Left ventricle myocardium inferior (tissue), 1 donor: ENCODE data around the gene SHH. TPM values are rescaled to one million over a fixed set of nuclear protein-coding genes. Genes with fewer than 3 reads are reported as not detected.

Experiments
- DNase-seq: peaks from one replicate; pipeline ENCODE4 v3.0.0-alpha.2; 2020
- H3K27ac ChIP-seq: fragments of 200-600 bp; replicated peaks from 2 replicates; pipeline ENCODE4 v1.8.0; 2021
- H3K27me3 ChIP-seq: fragments of 200-600 bp; 2 replicates; pipeline ENCODE4 v1.8.0; 2021; ENCODE audit warnings: low read depth
- H3K36me3 ChIP-seq: fragments of 200-600 bp; 2 replicates; pipeline ENCODE4 v1.8.0; 2021
- H3K4me1 ChIP-seq: fragments of 200-600 bp; 2 replicates; pipeline ENCODE4 v1.8.0; 2021
- H3K4me3 ChIP-seq: fragments of 200-600 bp; 2 replicates; pipeline ENCODE4 v1.8.0; 2021; ENCODE audit warnings: mild to moderate bottlenecking, moderate library complexity
- H3K9me3 ChIP-seq: fragments of 200-600 bp; replicated peaks from 2 replicates; pipeline ENCODE4 v1.8.0; 2021
- CTCF ChIP-seq: fragments of 200-600 bp; IDR thresholded peaks from 2 replicates; pipeline ENCODE4 v1.8.0; 2021; ENCODE audit warnings: antibody characterized with exemption, mild to moderate bottlenecking, borderline replicate concordance
- intact Hi-C: fragments of 100-400 bp; cut with micrococcal nuclease; formaldehyde crosslinking; loops from one replicate; pipeline ENCODE4 v1.11.0; 2022
- total RNA-seq: library from RNA; stranded (reverse); fragmentation: NEBNext Ultra II Directional; extraction: Animal tissue kit (Norgen Biotek cat#: 25700); gene quantifications from one replicate; pipeline ENCODE4 v1.2.1, GENCODE V29; 2021
- donor health status: DM: no; HTN: yes; CAD: no; lungs with severe emphysema.

SHH gene
- total RNA-seq, 1 donor from 2014 or later = not detected

GRCh38 chr7:155835446-155836215 is 23.4 kb upstream of the SHH start:
- no peak overlapping the region for H3K27ac ChIP-seq
- no peak overlapping the region for H3K4me3 ChIP-seq
- peaks cover 99% of the 10 kb centered on the region for H3K27me3 ChIP-seq
- no peak for TF ChIP-seq CTCF
- H3K9me3 ChIP-seq = no peaks in the 10 kb centered on the region
- H3K36me3 ChIP-seq = no peaks in the 10 kb centered on the region
- no peak for DNase-seq
- intact Hi-C loops = no loop called here
- H3K4me1 ChIP-seq = no peaks in the 10 kb centered on the region

DNA sequence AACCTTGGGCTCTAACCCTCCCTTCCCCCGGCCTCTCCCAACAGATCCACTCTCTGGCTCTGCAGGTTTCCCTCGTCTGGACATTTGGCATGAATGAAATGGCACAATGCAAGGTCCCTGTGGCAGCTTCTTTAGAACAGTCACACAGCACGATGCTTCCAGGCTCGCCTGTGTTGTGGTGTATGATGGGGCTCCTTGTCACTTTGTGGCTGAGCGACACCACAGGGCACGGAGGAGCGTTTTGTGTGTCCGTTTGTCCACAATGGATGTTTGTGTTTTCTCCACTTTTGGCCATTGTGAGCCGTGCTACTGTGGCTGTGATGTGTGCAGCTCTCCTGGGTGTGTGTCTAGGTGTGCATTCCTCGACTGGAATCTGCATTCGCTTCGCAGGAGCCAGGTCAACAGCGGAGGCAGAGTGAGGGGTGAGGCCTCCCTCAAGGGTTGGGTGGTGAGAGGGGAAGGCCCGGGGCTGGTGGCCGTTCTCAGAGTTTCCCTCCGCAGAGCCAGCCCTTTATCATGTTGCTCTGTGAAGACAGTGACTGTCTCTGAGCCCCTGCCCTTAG is 22.3 kb upstream of the SHH start:
- no peaks in the 10 kb centered on the region for H3K4me1 ChIP-seq
- no peak for DNase-seq
- no peaks in the 10 kb centered on the region for H3K9me3 ChIP-seq
- no peak overlapping the region for H3K27ac ChIP-seq
- H3K36me3 ChIP-seq = no peaks in the 10 kb centered on the region
- no peak for TF ChIP-seq CTCF
- no peak overlapping the region for H3K4me3 ChIP-seq
- peaks cover 99% of the 10 kb centered on the region for H3K27me3 ChIP-seq
- intact Hi-C loops = no loop called here

DNA sequence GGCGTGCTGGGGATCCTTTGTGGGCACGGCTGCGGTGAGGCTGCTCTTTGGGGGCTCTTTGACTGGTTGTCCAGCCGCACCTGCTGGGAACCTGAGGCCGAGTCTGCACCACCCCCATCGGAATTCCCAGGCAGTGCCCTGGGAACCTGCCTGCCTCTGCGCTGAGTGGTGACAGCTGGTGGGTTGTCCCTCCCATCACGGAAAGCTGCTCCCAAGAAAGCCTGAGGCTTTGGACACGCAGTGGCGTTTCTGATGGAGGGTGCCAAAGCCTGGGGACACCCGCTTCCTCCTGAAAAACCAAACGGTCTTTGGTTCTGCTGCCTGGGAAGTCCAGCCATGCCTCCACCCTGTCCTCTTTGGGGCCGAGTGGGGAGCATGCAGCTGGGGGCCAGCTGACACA is 21.4 kb upstream of the SHH start:
- Histone ChIP-seq H3K36me3 (no peaks in the 10 kb centered on the region), H3K4me1 (no peaks in the 10 kb centered on the region), H3K4me3 (no peak overlapping the region), H3K27me3 (peaks cover 99% of the 10 kb centered on the region), H3K27ac (no peak overlapping the region), H3K9me3 (no peaks in the 10 kb centered on the region)
- no peak for TF ChIP-seq CTCF
- DNase-seq = no peak
- intact Hi-C loops = no loop called here

DNA sequence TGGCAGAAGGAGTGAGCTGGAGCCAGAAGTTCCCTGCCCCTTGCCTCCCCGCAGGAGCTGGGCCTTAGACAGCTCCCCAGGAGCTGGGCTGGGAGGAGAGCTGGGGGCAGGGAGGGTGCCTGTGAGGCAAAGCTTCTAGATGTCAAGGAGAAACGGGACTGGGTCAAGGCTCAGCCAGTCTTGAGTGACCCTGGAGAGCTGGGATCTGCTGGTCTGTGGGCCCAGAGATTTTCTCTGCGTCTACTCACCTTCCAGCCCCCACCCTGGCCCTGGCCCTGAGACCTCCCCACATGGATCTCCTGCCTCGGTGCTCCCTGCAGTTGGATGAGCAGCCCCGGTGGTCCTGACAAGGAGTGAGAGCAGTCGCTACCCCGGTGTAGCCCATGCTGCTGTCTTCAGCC is 20.3 kb upstream of the SHH start:
- intact Hi-C loops = no loop called here
- Histone ChIP-seq H3K4me1 (no peaks in the 10 kb centered on the region), H3K4me3 (no peak overlapping the region), H3K27me3 (peaks cover 99% of the 10 kb centered on the region), H3K36me3 (no peaks in the 10 kb centered on the region), H3K27ac (no peak overlapping the region), H3K9me3 (no peaks in the 10 kb centered on the region)
- no peak for DNase-seq
- TF ChIP-seq CTCF = no peak

- H3K4me3 ChIP-seq = no peak overlapping the region
- no peak overlapping the region for H3K27ac ChIP-seq
- no peaks in the 10 kb centered on the region for H3K9me3 ChIP-seq
- intact Hi-C loops = no loop called here
- H3K4me1 ChIP-seq = no peaks in the 10 kb centered on the region
- peaks cover 99% of the 10 kb centered on the region for H3K27me3 ChIP-seq
- no peak for TF ChIP-seq CTCF
- no peaks in the 10 kb centered on the region for H3K36me3 ChIP-seq
- no peak for DNase-seq
Observed at GRCh38 chr7:155831807-155832524, 19.7 kb upstream of the SHH start.
